Left hindlimb (tissue), 1 donor: ENCODE results near the gene LRRC57.

ENCODE experiments used
- DNase-seq: peaks from one replicate; pipeline ENCODE4 v3.0.0-alpha.2; 2018

LRRC57 gene

GRCh38 chr15:42490671-42491538, 57.7 kb downstream of the LRRC57 start, which contains the start of gene ZNF106:
TSS of gene ZNF106 (minus strand) at chr15:42491141. CDS start at chr15:42472289, 18,852 bp downstream.
- DNase-seq = peak; percentile 94

- DNase-seq = no peak
These were observed 58.3 kb downstream of the LRRC57 start for GRCh38 chr15:42490291-42490670.
